KMS-11 (cell line): Measurements from ENCODE around the gene NELL1.

Experiments
- H2AFZ ChIP-seq: fragments of 200-600 bp; sonication (generic); 2 replicates; pipeline ENCODE4 v1.6.1; 2016; ENCODE audit warnings: antibody characterized with exemption, mixed run types, low read depth
- H3K27ac ChIP-seq: fragments of 200-600 bp; sonication (generic); 2 replicates; pipeline ENCODE4 v1.6.1; 2016; ENCODE audit warnings: mild to moderate bottlenecking, mixed run types
- H3K27me3 ChIP-seq: fragments of 200-600 bp; sonication (generic); 2 replicates; pipeline ENCODE4 v1.6.1; 2017; ENCODE audit warnings: mild to moderate bottlenecking, low read depth, mixed run types, moderate library complexity; ENCODE audit not compliant: insufficient read depth
- H3K36me3 ChIP-seq: fragments of 200-600 bp; sonication (generic); 2 replicates; pipeline ENCODE4 v1.6.1; 2017; ENCODE audit warnings: mild to moderate bottlenecking, mixed run types; ENCODE audit not compliant: insufficient read depth
- H3K4me1 ChIP-seq: fragments of 200-600 bp; sonication (generic); 2 replicates; pipeline ENCODE4 v1.6.1; 2016; ENCODE audit warnings: mild to moderate bottlenecking, low read depth, mixed run types; ENCODE audit not compliant: poor library complexity, severe bottlenecking
- H3K4me2 ChIP-seq: fragments of 200-600 bp; sonication (generic); 2 replicates; pipeline ENCODE4 v1.7.0; 2016; ENCODE audit warnings: mild to moderate bottlenecking, mixed run types
- H3K4me3 ChIP-seq: fragments of 200-600 bp; sonication (generic); IDR thresholded peaks from 2 replicates; pipeline ENCODE4 v1.6.1; 2017; ENCODE audit warnings: low read depth, low read length, mixed read lengths; ENCODE audit not compliant: insufficient read depth
- H3K79me2 ChIP-seq: fragments of 200-600 bp; sonication (generic); 2 replicates; pipeline ENCODE4 v1.6.1; 2016; ENCODE audit warnings: low read depth, mixed run types; ENCODE audit not compliant: insufficient read depth
- H3K9ac ChIP-seq: fragments of 200-600 bp; sonication (generic); 2 replicates; pipeline ENCODE4 v1.6.1; 2016; ENCODE audit warnings: mild to moderate bottlenecking, mixed run types
- H4K20me1 ChIP-seq: fragments of 200-600 bp; sonication (generic); 2 replicates; pipeline ENCODE4 v1.6.1; 2016; ENCODE audit warnings: mild to moderate bottlenecking, mixed run types; ENCODE audit not compliant: insufficient read depth
- TF ChIP-seq, protein P1 (sequence below): fragments of 200-600 bp; sonication (generic); conservative IDR thresholded peaks from 2 replicates; pipeline ENCODE4 v1.6.1; 2017; ENCODE audit warnings: low read depth, mild to moderate bottlenecking, antibody characterized with exemption, low read length, moderate library complexity, mixed read lengths

NELL1 gene

DNA sequence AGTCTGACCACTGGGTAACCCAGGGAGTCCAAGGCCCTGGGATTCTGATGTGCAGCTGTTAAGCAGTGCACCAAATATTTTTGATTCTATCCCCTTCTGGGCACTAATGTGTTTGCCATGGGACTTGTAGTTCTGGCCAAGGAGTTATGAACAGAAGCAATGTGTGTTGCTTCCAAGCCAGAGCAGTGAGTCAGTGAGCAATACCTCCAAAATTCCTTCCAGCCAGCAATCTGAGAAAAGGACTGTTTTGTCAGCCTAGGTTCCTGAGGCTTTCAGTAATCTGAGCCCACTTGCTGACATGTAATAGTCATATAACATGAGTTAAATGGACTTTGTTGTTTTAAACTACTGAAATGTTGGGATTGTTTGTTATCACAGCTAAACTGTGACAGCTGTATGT lies 311.4 kb downstream of the NELL1 start:
- Histone ChIP-seq H4K20me1 (no peaks in the 10 kb centered on the region), H3K4me2 (no peak overlapping the region), H3K27me3 (no peaks in the 10 kb centered on the region), H3K27ac (no peak overlapping the region), H3K4me1 (no peaks in the 10 kb centered on the region), H3K79me2 (no peaks in the 10 kb centered on the region), H3K4me3 (no peak overlapping the region), H3K36me3 (no peaks in the 10 kb centered on the region), H3K9ac (no peak overlapping the region), H2AFZ (no peak overlapping the region)
- TF ChIP-seq, protein P1, sequence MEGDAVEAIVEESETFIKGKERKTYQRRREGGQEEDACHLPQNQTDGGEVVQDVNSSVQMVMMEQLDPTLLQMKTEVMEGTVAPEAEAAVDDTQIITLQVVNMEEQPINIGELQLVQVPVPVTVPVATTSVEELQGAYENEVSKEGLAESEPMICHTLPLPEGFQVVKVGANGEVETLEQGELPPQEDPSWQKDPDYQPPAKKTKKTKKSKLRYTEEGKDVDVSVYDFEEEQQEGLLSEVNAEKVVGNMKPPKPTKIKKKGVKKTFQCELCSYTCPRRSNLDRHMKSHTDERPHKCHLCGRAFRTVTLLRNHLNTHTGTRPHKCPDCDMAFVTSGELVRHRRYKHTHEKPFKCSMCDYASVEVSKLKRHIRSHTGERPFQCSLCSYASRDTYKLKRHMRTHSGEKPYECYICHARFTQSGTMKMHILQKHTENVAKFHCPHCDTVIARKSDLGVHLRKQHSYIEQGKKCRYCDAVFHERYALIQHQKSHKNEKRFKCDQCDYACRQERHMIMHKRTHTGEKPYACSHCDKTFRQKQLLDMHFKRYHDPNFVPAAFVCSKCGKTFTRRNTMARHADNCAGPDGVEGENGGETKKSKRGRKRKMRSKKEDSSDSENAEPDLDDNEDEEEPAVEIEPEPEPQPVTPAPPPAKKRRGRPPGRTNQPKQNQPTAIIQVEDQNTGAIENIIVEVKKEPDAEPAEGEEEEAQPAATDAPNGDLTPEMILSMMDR = no peak

DNA sequence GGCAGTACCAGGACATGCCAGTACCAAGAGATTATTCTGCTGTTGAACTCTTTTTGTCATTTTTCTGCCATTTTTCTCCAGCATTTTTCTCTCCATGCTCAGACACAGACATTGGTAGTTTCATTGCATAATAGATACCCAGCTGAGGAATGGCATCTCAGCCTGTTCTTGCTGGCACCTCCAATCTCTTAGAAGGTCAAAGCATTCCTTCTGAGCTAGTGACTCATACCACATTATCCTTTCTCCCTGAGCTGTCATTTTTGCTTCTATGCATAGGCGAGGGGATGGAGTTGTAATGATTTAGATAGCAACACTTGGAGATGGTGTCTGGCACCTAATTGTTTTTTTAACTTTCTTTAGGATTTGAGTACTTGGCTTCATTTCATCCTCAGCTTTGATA lies 321.1 kb downstream of the NELL1 start:
- no peak overlapping the region for H3K4me2 ChIP-seq
- no peak overlapping the region for H3K27ac ChIP-seq
- H4K20me1 ChIP-seq = no peaks in the 10 kb centered on the region
- no peak overlapping the region for H3K4me3 ChIP-seq
- H3K9ac ChIP-seq = no peak overlapping the region
- H3K36me3 ChIP-seq = no peaks in the 10 kb centered on the region
- no peaks in the 10 kb centered on the region for H3K27me3 ChIP-seq
- no peaks in the 10 kb centered on the region for H3K79me2 ChIP-seq
- no peak overlapping the region for H2AFZ ChIP-seq
- H3K4me1 ChIP-seq = no peaks in the 10 kb centered on the region
- TF ChIP-seq, protein P1 = no peak

DNA sequence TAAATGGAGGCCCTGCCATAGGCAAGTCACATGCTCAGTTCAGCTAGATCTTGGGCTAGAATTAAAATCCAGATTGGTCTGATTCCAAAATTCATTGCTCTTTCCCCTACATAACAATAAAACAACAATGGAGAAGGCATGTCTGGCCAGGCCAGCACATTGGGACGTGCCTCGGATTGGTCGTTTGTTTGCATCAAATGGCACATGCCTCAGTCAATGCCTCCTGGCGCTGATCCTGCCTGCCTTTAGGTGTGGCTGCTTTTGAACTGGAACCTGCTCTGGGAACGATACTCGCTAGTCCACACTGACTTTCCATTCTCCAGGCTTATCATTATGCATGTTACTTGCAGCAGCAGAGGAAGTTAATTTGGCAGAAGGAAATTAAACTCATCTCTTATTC lies 322.1 kb downstream of the NELL1 start:
- Histone ChIP-seq H3K4me1 (no peaks in the 10 kb centered on the region), H3K4me2 (no peak overlapping the region), H2AFZ (no peak overlapping the region), H3K36me3 (no peaks in the 10 kb centered on the region), H3K27me3 (no peaks in the 10 kb centered on the region), H3K4me3 (no peak overlapping the region), H4K20me1 (no peaks in the 10 kb centered on the region), H3K79me2 (no peaks in the 10 kb centered on the region), H3K9ac (no peak overlapping the region), H3K27ac (no peak overlapping the region)
- TF ChIP-seq, protein P1 = no peak

DNA sequence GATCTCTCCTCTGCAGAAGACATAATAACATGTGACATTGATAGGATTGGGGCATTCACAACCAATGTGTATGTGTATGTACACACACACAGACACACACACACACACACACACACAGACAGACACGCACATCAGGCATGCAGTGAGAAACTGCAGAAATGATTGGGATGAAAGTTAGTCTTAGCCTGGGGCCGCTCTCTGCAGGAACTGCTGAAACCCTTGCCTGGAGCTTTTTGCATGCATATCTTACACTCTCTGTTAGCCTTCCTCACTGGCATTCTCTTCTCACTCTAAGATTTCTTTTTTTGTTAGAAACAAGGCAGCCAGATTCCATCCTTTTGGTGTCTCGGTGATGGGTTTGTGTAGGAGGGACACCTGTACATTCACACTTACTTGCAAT lies 337.9 kb downstream of the NELL1 start:
- H3K4me2 ChIP-seq = no peak overlapping the region
- no peaks in the 10 kb centered on the region for H3K79me2 ChIP-seq
- H3K27me3 ChIP-seq = no peaks in the 10 kb centered on the region
- TF ChIP-seq, protein P1 = no peak
- no peaks in the 10 kb centered on the region for H3K4me1 ChIP-seq
- no peak overlapping the region for H3K9ac ChIP-seq
- no peak overlapping the region for H2AFZ ChIP-seq
- no peaks in the 10 kb centered on the region for H3K36me3 ChIP-seq
- no peak overlapping the region for H3K27ac ChIP-seq
- H4K20me1 ChIP-seq = no peaks in the 10 kb centered on the region
- no peak overlapping the region for H3K4me3 ChIP-seq

DNA sequence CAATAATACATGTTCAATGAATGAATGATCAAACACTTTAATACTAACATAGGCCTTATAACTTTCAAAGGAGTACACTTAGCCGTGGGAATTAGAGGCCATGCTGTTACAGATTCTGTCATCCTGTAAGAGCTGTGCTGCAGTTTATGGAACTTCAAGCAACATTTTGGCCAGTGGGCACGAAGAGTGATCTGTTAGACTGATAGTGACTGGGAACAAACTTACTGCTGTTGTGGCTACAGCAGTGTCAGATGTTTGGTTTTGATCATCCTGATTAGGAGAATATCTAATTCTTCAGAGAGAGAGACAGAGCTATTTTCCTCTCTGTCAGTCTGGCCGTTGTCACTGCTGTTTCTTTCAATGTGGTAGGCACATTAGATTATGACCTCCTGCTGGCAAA lies 348.9 kb downstream of the NELL1 start:
- H3K27ac ChIP-seq = no peak overlapping the region
- no peak overlapping the region for H3K4me3 ChIP-seq
- H3K9ac ChIP-seq = no peak overlapping the region
- no peaks in the 10 kb centered on the region for H3K79me2 ChIP-seq
- no peaks in the 10 kb centered on the region for H3K36me3 ChIP-seq
- H2AFZ ChIP-seq = no peak overlapping the region
- TF ChIP-seq, protein P1 = no peak
- no peaks in the 10 kb centered on the region for H3K27me3 ChIP-seq
- no peaks in the 10 kb centered on the region for H4K20me1 ChIP-seq
- H3K4me2 ChIP-seq = no peak overlapping the region
- H3K4me1 ChIP-seq = no peaks in the 10 kb centered on the region
